22Rv1 (cell line): Measurements from ENCODE around the gene MLLT3.

ENCODE experiments used
- H3K27ac ChIP-seq: fragments of 450-650 bp; 2 replicates; pipeline ENCODE4 v1.5.1; 2017
- CTCF ChIP-seq: fragments of 450-650 bp; IDR thresholded peaks from 2 replicates; pipeline ENCODE4 v1.5.1; 2017; ENCODE audit warnings: mild to moderate bottlenecking
- ZFX ChIP-seq: fragments of 450-650 bp; IDR thresholded peaks from 2 replicates; pipeline ENCODE4 v1.6.1; 2017; ENCODE audit warnings: antibody characterized with exemption, borderline replicate concordance

MLLT3 gene

DNA sequence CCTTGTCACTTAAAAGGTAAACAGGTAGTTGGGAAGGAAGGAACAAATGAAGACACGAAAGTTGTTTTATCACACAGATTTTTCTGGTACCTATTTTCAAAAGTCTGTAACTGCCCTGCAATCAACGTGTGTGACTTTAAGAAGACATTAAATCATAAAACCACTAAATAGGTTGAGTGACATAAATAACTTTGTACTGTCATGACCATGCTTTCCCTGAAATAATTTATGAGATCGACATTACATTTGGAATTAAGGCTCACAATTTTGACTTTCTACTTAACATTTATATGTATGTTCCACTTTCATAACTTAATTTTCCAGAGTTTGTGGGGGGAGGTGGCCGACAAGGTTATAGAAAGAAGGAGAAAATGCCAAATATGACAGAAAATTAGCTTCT, 181.1 kb downstream of the MLLT3 start:
- H3K27ac ChIP-seq: no peak overlapping the region
- no peak for TF ChIP-seq ZFX
- TF ChIP-seq CTCF: no peak

- no peak for TF ChIP-seq CTCF
- no peak for TF ChIP-seq ZFX
- no peak overlapping the region for H3K27ac ChIP-seq
Measured at GRCh38 chr9:20437476-20437875, 184.8 kb downstream of the MLLT3 start.

- TF ChIP-seq ZFX (no peak), CTCF (no peak)
- H3K27ac ChIP-seq: no peak overlapping the region
Measured at GRCh38 chr9:20436476-20437195, 185.7 kb downstream of the MLLT3 start.

GRCh38 chr9:20428976-20429375, 193.3 kb downstream of the MLLT3 start:
- TF ChIP-seq ZFX (no peak), CTCF (no peak)
- H3K27ac ChIP-seq: no peak overlapping the region

DNA sequence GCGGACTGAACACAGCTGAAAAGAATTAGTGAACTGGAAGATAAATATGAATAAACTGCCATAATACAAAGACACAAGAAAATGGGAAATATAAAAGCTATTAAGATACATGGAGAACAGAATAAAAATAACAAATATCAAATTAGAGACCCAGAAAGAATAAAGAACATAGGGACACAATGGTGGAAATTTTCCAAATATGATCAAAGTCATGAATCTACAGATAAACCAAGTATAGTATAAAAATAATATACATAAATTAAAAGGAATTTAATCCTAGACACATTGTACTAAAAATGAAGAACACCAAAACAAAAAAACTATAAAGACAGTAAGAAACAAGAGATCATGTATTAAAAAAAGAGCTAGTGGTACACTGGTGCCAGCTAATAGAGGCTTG, 194.9 kb downstream of the MLLT3 start:
- H3K27ac ChIP-seq: no peak overlapping the region
- TF ChIP-seq ZFX (no peak), CTCF (no peak)

DNA sequence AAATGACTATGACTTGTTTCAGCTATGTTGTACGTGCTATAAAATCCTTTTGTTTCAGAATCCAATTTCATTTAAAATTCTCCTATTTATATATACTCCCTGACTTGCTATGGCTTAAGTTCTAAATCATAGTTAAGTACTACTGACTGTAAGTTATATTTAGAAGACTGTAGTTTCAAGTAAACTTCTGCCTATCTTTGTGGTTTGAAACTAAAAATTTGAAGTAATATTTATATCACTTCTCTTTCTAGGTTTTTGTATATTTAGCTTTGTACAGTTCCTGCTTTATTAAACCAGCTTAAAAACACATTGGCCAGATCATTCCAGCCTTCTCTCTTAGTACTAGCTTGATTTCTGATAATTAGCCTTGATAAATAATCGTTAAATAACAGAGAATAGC, 196.3 kb downstream of the MLLT3 start:
- no peak overlapping the region for H3K27ac ChIP-seq
- TF ChIP-seq ZFX: no peak
- no peak for TF ChIP-seq CTCF

- TF ChIP-seq ZFX: no peak
- TF ChIP-seq CTCF: no peak
- H3K27ac ChIP-seq: no peak overlapping the region
Measured at GRCh38 chr9:20419533-20419932, 202.8 kb downstream of the MLLT3 start.
